Measurements from ENCODE around the gene COL24A1.

- TF ChIP-seq CTCF (IDR thresholded peaks at IDR 0.05) (no peak), EZH2 (IDR thresholded peaks at IDR 0.05; ENCODE audit: borderline replicate concordance, insufficient read depth, low read depth, low read length, poor library complexity, severe bottlenecking) (no peak)
These were observed 27.9 kb upstream of the COL24A1 start for GRCh38 chr1:86184426-86184825.
